ENCODE results near the gene INO80B. TPM values are rescaled to one million over a fixed set of nuclear protein-coding genes. Genes with fewer than 3 reads are reported as not detected.

The INO80B gene
- total and polyA plus RNA-seq, 2 of the 8 experiments (the other 6 are each of a cell fraction or from before 2014, with no cell fraction given), result 3.9 to 18.5 TPM

- POLR2A ChIA-PET (ENCODE audit: partially characterized antibody), result interaction anchor here (0.7 to 5.5 kb wide), 5 partner anchors 8 to 32 kb away, joined by 3 to 42 read pairs (median 5); partner anchors contain the start of genes C2orf81 and WDR54
- no peak overlapping the region for H2BK15ac ChIP-seq (ENCODE audit: low read length)
- H3K23me2 ChIP-seq (ENCODE audit: low read depth, low read length), result no peaks in the 10 kb centered on the region
- no peak overlapping the region for H2AFZ ChIP-seq (ENCODE audit: low read length)
- no peak overlapping the region for H2AK5ac ChIP-seq (ENCODE audit: low read depth, low read length)
- no peak overlapping the region for H2BK20ac ChIP-seq (ENCODE audit: low read length)
- no peak overlapping the region for H3K56ac ChIP-seq (replicated peaks; ENCODE audit: insufficient read length, low read depth, low read length)
- H3K4me3 ChIP-seq (ENCODE audit: extremely low read depth in 1 of 4, insufficient read depth in 2 of 4, low read depth in 3 of 4, low read length in 4 of 4), result no peak overlapping the region
- no peak for DNase-seq (ENCODE audit: low read depth in 1 of 2, low spot score in 2 of 2)
- peaks cover 4 to 19% of the 10 kb centered on the region in 2 experiments for H4K20me1 ChIP-seq (replicated peaks in 1 of 2; ENCODE audit: control insufficient read depth in 1 of 2, insufficient read depth in 2 of 2, low read length in 2 of 2)
- 92% methylated on average over 17 of the region's 18 CpGs; no CpG with 5 or more reads in 1 of the 2 experiments for WGBS, 2 experiments (ENCODE audit: extremely low coverage in 1 of 2, insufficient coverage in 1 of 2, insufficient read length in 1 of 2, insufficient replicate concordance in 2 of 2, low coverage in 1 of 2, low lambda C conversion rate in 2 of 2, missing lambda C conversion rate in 1 of 2)
- no peak overlapping the region for H3K27ac ChIP-seq (ENCODE audit: low read depth, low read length)
- peaks cover 0 to 4% of the 10 kb centered on the region in 2 experiments; a peak in 2 of 4 replicates for H3K79me2 ChIP-seq (ENCODE audit: control insufficient read depth in 1 of 2, insufficient read depth in 2 of 2, low read length in 2 of 2)
- no peak overlapping the region for H3K18ac ChIP-seq (ENCODE audit: extremely low read depth, low read length)
- TF ChIP-seq MAFK (IDR thresholded peaks at IDR 0.05; ENCODE audit: low read depth, low read length), result no peak
- no peak for TF ChIP-seq KDM1A (IDR thresholded peaks at IDR 0.05; ENCODE audit: borderline replicate concordance, low read length)
- no peak for TF ChIP-seq CEBPB (IDR thresholded peaks at IDR 0.05; ENCODE audit: low read depth, low read length)
- TF ChIP-seq SIX5 (IDR thresholded peaks at IDR 0.05; ENCODE audit: low read depth, low read length), result no peak
- no peak for TF ChIP-seq SAP30 (IDR thresholded peaks at IDR 0.05; ENCODE audit: insufficient read depth, insufficient replicate concordance, low read length)
- TF ChIP-seq, protein P1, sequence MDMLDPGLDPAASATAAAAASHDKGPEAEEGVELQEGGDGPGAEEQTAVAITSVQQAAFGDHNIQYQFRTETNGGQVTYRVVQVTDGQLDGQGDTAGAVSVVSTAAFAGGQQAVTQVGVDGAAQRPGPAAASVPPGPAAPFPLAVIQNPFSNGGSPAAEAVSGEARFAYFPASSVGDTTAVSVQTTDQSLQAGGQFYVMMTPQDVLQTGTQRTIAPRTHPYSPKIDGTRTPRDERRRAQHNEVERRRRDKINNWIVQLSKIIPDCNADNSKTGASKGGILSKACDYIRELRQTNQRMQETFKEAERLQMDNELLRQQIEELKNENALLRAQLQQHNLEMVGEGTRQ (IDR thresholded peaks at IDR 0.05; ENCODE audit: low read length), result no peak
- TF ChIP-seq EP300 (IDR thresholded peaks at IDR 0.05; ENCODE audit: borderline replicate concordance in 1 of 2, low read depth in 2 of 2, low read length in 2 of 2), result no peak
- no peak for TF ChIP-seq POLR2AphosphoS5 (IDR thresholded peaks at IDR 0.05; ENCODE audit: low read depth, low read length)
- no peak for TF ChIP-seq SP4 (IDR thresholded peaks at IDR 0.05; ENCODE audit: low read length)
- H3K27me3 ChIP-seq (replicated peaks in 1 of 4; ENCODE audit: control insufficient read depth in 3 of 4, extremely low read depth in 1 of 4, insufficient read depth in 3 of 4, low read length in 3 of 4), result no peaks in the 10 kb centered on the region
- H2BK12ac ChIP-seq (ENCODE audit: low read depth, low read length), result no peak overlapping the region
- peaks cover 20 to 74% (median 58%) of the 10 kb centered on the region in 4 experiments for H3K36me3 ChIP-seq (ENCODE audit: control insufficient read depth in 2 of 4, insufficient read depth in 4 of 4, low read length in 3 of 4)
- H3K4me2 ChIP-seq (ENCODE audit: insufficient read depth in 1 of 2, low read depth in 2 of 2, low read length in 2 of 2), result no peak overlapping the region
- no peak for FAIRE-seq
- no peak overlapping the region for H2BK5ac ChIP-seq (ENCODE audit: low read depth, low read length)
- 0 out of 7 replicates have a peak, but pooled peaks cover 0 to 2% (median 0%) of the 10 kb centered on the region in 4 experiments for H3K4me1 ChIP-seq (replicated peaks in 1 of 4; ENCODE audit: control insufficient read depth in 3 of 4, insufficient read depth in 4 of 4, low read length in 3 of 4)
- no peak overlapping the region for H4K91ac ChIP-seq (replicated peaks; ENCODE audit: insufficient read length, low read length)
- H4K8ac ChIP-seq (ENCODE audit: extremely low read depth, insufficient read depth, low read length), result no peak overlapping the region
- H2BK120ac ChIP-seq (replicated peaks; ENCODE audit: low read depth, low read length), result no peak overlapping the region
- no peaks in the 10 kb centered on the region for H3K9me3 ChIP-seq (ENCODE audit: insufficient read depth in 2 of 2, low read depth in 1 of 2, low read length in 1 of 2)
- peaks cover 5% of the 10 kb centered on the region; the same call in 1 of the 2 replicates for H3K79me1 ChIP-seq (ENCODE audit: low read depth, low read length)
- no peak overlapping the region for H3K14ac ChIP-seq (ENCODE audit: insufficient read length)
- H3K9ac ChIP-seq (replicated peaks in 1 of 4; ENCODE audit: extremely low read depth in 1 of 4, low read depth in 3 of 4, low read length in 3 of 4), result no peak overlapping the region
- no peak overlapping the region for H4K5ac ChIP-seq (ENCODE audit: insufficient read length, low read depth, low read length)
- H3K4ac ChIP-seq (replicated peaks; ENCODE audit: insufficient read length, low read depth, low read length), result no peak overlapping the region
- H3K23ac ChIP-seq (ENCODE audit: insufficient read length), result no peak overlapping the region
- CTCF ChIA-PET (ENCODE audit: partially characterized antibody), result interaction anchor here (1.0 to 2.7 kb wide), 4 partner anchors 14 to 180 kb away, joined by 3 to 9 read pairs (median 4); no protein-coding TSS in a partner anchor
Measured at GRCh38 chr2:74429487-74430451, 25.1 kb upstream of the INO80B start.
